Testis (tissue), 3 donors: ENCODE measurements around the gene FKBP9. TPM values are rescaled to one million over a fixed set of nuclear protein-coding genes. Genes with fewer than 3 reads are reported as not detected.

ENCODE experiments used
- DNase-seq: peaks from one replicate; pipeline ENCODE4 v3.0.0-alpha.2; 2019
- H3K27ac ChIP-seq, 2 donors: fragments of 200-600 bp; sonication (generic); one replicate each; pipeline ENCODE4 v1.5.1; 2019
- H3K27me3 ChIP-seq: fragments of 200-600 bp; sonication (generic); one replicate; pipeline ENCODE4 v1.5.1; 2019
- H3K36me3 ChIP-seq: fragments of 200-600 bp; sonication (generic); one replicate; pipeline ENCODE4 v1.5.1; 2017; ENCODE audit warnings: low read depth; ENCODE audit errors: missing control alignments
- H3K4me1 ChIP-seq: fragments of 200-600 bp; sonication (generic); one replicate; pipeline ENCODE4 v1.5.1; 2019
- H3K4me3 ChIP-seq, 2 donors: fragments of 200-600 bp; sonication (generic); one replicate each; pipeline ENCODE4 v1.5.1; 2017 to 2019
- H3K9me3 ChIP-seq: fragments of 200-600 bp; sonication (generic); one replicate; pipeline ENCODE4 v1.5.1; 2017
- POLR2A ChIP-seq: fragments of 450-650 bp; IDR thresholded peaks from one replicate; pipeline ENCODE4 v1.6.1; 2017; ENCODE audit warnings: antibody characterized with exemption, mild to moderate bottlenecking, moderate library complexity
- WGBS, 2 donors: methylation state at CpG; one replicate each; pipeline ENCODE4 v1.1.5; 2018; 5-methylcytosine and 5-hydroxymethylcytosine counted together
- intact Hi-C: fragments of 100-400 bp; cut with DNase I; formaldehyde crosslinking; loops from one replicate; pipeline ENCODE4 v1.15.1; 2023; ENCODE audit warnings: low total_unique reads
- polyA plus RNA-seq: library from polyadenylated mRNA; stranded (reverse); fragments of 350-450 nt; fragmentation: Illumina TruSeq; extraction: RNeasy Lipid Tissue Mini Kit (QIAGEN cat#74804); gene quantifications from one replicate; pipeline ENCODE4 v1.2.3, GENCODE V29; 2014; ENCODE audit warnings: low read depth, low replicate concordance; ENCODE audit not compliant: insufficient read depth
- total RNA-seq, 2 donors: library from RNA; depleted of rRNA; stranded (reverse); fragments of >200 nt; gene quantifications; one replicate each; pipeline ENCODE4 v1.2.3, GENCODE V29; 2016
- TF ChIP-seq, protein P1 (sequence below), 3 experiments: fragments of 450-650 bp in 2 of 3; fragments of 200-600 bp in 1 of 3; sonication (generic) in 1 of 3; IDR thresholded peaks; one replicate each; pipeline ENCODE4 v1.5.1; 2016 to 2019; ENCODE audit warnings: antibody characterized with exemption in 3 of 3, mild to moderate bottlenecking in 2 of 3, moderate library complexity in 1 of 3

FKBP9 gene
- total and polyA plus RNA-seq, 3 donors from 2014 or later: 43.5 to 95.1 (median 66.5) TPM

DNA sequence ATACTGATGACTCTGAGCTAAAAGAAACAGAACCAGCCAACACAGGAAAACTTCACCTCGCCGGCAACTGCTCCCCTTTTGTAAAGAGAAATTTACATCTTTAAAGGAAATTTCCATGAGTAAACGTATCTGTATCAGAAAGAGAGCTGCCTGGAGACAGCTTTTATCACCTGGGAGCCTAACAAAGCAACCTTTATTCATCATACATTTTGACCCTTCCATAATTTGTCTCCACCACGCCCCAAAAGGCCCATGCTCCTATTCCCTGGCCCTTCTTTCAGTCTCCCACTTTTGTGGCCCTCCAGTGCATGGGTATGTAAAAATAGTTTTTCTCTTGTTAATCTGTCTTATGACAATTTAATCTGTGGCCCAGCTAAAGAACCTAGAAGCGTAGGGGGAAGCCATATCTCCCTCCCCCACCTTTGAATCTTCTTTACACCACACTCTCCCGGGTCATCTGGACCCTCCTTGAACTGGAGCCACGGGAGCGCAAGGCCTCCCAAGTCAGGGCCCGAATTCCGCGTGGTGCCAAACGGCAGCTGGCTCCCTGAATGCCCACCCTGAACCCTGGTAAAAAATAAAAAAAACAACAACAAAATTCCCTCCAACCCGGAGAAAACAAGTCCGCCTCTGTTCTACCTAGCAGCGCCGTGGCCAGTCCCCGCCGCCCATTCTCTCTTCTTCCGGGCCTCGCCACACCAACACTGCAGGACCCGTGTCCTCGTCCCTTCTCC, 15.4 kb upstream of the FKBP9 start:
- intact Hi-C loops: loop anchor here (10.0 kb wide), 2 partner anchors 47 to 97 kb away; partner anchors contain the start of gene KBTBD2
- H3K27ac ChIP-seq: peak overlapping the region; percentile 87 to 95
- peak overlapping the region; percentile 70 to 79 for H3K4me3 ChIP-seq
- H3K27me3 ChIP-seq: no peaks in the 10 kb centered on the region
- TF ChIP-seq, protein P1, sequence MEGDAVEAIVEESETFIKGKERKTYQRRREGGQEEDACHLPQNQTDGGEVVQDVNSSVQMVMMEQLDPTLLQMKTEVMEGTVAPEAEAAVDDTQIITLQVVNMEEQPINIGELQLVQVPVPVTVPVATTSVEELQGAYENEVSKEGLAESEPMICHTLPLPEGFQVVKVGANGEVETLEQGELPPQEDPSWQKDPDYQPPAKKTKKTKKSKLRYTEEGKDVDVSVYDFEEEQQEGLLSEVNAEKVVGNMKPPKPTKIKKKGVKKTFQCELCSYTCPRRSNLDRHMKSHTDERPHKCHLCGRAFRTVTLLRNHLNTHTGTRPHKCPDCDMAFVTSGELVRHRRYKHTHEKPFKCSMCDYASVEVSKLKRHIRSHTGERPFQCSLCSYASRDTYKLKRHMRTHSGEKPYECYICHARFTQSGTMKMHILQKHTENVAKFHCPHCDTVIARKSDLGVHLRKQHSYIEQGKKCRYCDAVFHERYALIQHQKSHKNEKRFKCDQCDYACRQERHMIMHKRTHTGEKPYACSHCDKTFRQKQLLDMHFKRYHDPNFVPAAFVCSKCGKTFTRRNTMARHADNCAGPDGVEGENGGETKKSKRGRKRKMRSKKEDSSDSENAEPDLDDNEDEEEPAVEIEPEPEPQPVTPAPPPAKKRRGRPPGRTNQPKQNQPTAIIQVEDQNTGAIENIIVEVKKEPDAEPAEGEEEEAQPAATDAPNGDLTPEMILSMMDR (IDR thresholded peaks at IDR 0.05): no peak
- no peak for TF ChIP-seq POLR2A
- no peaks in the 10 kb centered on the region for H3K36me3 ChIP-seq
- 2 to 4% methylated on average over 22 of the region's 22 CpGs for WGBS, 2 donors
- no peak for DNase-seq
- H3K9me3 ChIP-seq: no peaks in the 10 kb centered on the region
- H3K4me1 ChIP-seq: peaks cover 10% of the 10 kb centered on the region

DNA sequence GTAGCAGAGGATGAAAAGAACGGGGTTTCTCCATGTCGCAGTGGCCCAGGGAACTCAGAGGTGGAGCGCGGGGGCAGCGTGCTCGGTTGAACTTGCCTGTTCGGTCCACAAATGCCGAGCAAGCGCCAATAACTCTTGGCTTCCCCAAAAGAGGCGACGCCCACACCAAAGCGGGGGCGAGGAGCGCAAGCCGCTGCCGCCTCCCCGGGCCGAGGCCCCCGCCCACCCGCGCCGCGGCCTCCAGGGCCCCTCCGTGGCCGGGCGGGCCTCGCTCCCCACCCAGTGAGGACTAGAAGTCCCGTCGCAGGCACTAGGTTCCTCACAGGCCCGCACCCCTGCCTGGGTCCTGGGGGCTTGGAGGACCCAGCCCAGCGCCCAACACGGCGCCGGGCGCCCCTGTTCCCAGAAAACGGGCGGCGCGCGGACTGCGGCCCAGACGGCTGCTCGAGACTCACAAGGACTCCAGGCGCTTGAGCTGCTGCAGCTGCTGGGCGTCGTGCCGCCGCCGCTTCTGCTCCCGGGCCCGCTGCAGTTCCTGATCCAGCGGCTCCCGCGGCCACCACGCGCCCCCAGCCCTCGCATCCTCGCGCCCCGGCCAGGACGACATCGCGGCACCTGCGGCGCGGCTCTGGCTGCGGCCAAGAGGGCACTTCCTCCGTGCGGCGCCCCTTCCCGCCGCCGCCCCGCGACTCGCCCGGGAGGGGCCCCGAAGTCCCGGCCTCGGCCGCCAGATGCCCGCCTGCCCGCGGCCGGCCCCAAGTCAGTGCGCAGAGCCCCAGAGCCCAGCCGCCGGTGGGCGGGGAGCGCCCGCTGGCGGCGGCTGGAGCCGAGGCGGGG, 14.6 kb upstream of the FKBP9 start:
- Histone ChIP-seq H3K4me3 (peak overlapping the region; percentile 70 to 79), H3K36me3 (no peaks in the 10 kb centered on the region), H3K27ac (peak overlapping the region; percentile 87 to 95), H3K27me3 (no peaks in the 10 kb centered on the region), H3K4me1 (peaks cover 10% of the 10 kb centered on the region), H3K9me3 (no peaks in the 10 kb centered on the region)
- TF ChIP-seq, protein P1 (IDR thresholded peaks at IDR 0.05): peak; percentile 55 to 60 (median 57)
- TF ChIP-seq POLR2A: no peak
- DNase-seq: peak; percentile 80
- WGBS, 2 donors: 1 to 2% methylated on average over 9 to 81 of the region's 95 CpGs
- intact Hi-C loops: loop anchor here (10.0 kb wide), 2 partner anchors 48 to 98 kb away; partner anchors contain the start of gene KBTBD2

DNA sequence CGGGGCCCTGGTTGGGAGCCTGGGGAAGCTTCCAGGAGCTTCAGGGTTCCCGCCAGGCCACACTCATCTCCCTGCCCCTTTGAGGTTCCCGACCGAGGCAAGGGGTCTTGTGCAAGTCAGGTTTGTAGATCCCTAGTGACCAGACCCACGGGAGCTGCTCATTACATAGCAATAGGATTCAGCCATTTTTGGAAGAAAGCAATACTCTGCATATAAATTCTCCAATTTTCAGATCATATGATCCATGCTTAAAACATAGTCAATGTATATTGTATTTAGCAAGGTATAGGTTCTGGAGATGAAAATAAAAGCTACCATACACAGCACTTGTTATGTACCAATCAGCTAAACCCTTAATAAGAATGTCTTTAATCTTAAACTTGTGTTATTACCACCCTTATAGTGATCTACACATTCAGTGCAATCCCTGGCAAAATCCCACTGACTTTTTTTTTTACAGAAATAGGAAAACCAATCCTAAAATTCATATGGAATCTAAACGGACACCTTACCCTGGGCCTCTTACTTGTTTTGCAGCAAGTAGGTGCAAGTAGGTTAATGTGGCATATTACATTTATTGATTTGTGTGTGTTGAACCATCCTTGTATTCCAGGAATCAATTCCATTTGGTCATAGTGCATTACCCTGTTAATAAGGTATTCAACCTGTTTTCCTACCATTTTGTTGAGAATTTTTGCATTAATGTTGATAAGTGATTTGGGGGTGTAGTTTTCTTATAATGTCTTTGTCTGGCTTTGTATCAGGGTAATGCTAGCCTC, 13.8 kb upstream of the FKBP9 start:
- Histone ChIP-seq H3K36me3 (no peaks in the 10 kb centered on the region), H3K27me3 (no peaks in the 10 kb centered on the region), H3K9me3 (no peaks in the 10 kb centered on the region), H3K4me1 (peaks cover 10% of the 10 kb centered on the region), H3K27ac (peak overlapping the region; percentile 87 to 95), H3K4me3 (peak overlapping the region; percentile 70 to 79)
- TF ChIP-seq, protein P1 (IDR thresholded peaks at IDR 0.05): no peak
- no peak for TF ChIP-seq POLR2A
- intact Hi-C loops: loop anchor here (10.0 kb wide), 2 partner anchors 49 to 99 kb away; partner anchors contain the start of gene KBTBD2
- no peak for DNase-seq
- WGBS, 2 donors: 5 to 13% methylated on average over 5 of the region's 6 CpGs

DNA sequence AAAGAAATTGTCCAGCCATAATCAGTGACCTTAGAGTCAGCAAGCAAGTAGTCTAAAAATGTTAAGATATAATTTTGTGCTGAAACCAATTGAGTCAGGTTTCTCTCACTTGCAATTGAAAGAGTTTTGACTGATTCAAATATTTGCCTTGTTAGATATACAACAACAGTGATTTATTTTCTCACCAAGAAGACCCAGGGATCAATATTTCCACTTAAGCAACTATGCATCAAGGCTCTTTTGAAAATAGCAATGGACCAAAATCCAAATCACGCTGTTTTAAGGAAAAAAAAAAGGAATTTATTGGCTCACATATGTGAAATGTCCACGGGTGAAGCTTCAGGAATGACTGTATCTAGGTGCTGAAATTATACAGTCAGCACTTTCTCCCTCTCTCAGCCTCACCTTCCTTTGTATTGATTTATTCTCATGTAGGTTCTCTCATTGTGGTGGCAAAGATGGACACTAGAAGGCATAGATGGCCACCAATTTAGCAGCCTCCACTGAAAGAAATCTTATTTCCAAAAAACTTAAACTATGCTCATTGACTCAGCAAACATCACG, 9.7 kb upstream of the FKBP9 start:
- Histone ChIP-seq H3K4me3 (no peak overlapping the region), H3K4me1 (no peaks in the 10 kb centered on the region), H3K27ac (no peak overlapping the region), H3K36me3 (no peaks in the 10 kb centered on the region), H3K27me3 (no peaks in the 10 kb centered on the region), H3K9me3 (no peaks in the 10 kb centered on the region)
- TF ChIP-seq, protein P1 (IDR thresholded peaks at IDR 0.05): no peak
- no peak for TF ChIP-seq POLR2A
- 81 to 87% methylated on average over 3 of the region's 3 CpGs for WGBS, 2 donors
- DNase-seq: no peak
- intact Hi-C loops: loop anchor here (10.0 kb wide), 2 partner anchors 53 to 103 kb away; partner anchors contain the start of gene KBTBD2
